Right ventricle myocardium inferior (tissue), 1 donor: Measurements from ENCODE around the gene CFP. TPM values are rescaled to one million over a fixed set of nuclear protein-coding genes. Genes with fewer than 3 reads are reported as not detected.
A peak's percentile ranks its signal among the peaks of the same experiment; 100 is the strongest.
"Not testable (repeated sequence)": the region's sequence is repeated elsewhere in the genome, so short reads cannot be mapped to it uniquely, and the experiment has no call there.

Experiments
- ATAC-seq: fragments of 200-7000 bp; cut with Tn5 transposase; one replicate; pipeline ENCODE4 v1.9.1; 2020; ENCODE audit warnings: mild to moderate bottlenecking, moderate library complexity
- DNase-seq: peaks from one replicate; pipeline ENCODE4 v3.0.0; 2021; ENCODE audit errors: missing footprints
- intact Hi-C: fragments of 100-400 bp; cut with DNase I; formaldehyde crosslinking; loops from one replicate; pipeline ENCODE4 v1.11.0; 2022
- total RNA-seq: library from RNA; stranded (reverse); fragmentation: NEBNext Ultra II Directional; extraction: Animal tissue kit (Norgen Biotek cat#: 25700); gene quantifications from one replicate; pipeline ENCODE4 v1.2.1, GENCODE V29; 2021
- donor health status: DM: no; HTN: yes; CAD: no; lungs with severe emphysema.

Gene CFP
- total RNA-seq, 1 donor from 2014 or later = 3.7 TPM

DNA sequence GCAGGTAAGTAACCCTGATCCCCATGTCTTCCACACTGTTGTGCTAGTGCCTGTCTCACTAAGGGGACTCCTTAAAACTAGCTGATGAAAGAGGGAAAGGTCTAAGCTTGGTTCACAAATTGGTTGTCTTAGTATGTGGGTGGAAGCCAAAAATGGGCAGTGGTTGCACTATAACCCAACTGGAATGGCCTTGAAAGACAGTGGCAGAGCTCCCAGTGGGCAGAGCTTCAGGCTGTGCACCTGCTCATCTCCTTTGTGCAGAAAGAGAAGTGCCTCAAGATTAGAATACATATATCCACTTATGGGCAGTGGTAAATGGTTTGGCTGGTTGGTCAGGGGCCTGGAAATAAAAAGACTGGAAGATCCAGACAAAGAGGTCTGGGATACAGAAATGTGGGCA is 17.3 kb downstream of the CFP start:
- intact Hi-C loops = no loop called here
- ATAC-seq (no peak), DNase-seq (no peak)

DNA sequence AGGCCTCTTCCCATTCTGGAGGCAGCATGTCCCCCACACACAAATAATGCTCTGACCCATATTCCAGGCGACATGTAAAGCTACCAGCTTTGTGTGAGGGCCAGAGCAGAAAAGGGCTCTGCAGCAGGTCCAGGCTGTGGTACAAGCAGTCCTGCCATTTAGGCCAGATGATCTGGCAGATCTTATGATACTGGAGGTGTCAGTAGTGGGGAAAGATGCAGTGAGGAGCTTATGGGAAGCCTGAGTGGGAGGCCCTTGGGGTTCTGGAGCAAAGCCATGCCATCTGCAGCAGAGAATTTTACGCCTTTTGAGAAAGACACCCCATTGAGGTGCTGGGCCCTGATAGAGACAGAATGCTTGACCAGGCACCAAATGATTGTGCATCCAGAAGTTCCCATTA is 17.8 kb downstream of the CFP start:
- intact Hi-C loops = no loop called here
- no peak for DNase-seq
- no peak for ATAC-seq

DNA sequence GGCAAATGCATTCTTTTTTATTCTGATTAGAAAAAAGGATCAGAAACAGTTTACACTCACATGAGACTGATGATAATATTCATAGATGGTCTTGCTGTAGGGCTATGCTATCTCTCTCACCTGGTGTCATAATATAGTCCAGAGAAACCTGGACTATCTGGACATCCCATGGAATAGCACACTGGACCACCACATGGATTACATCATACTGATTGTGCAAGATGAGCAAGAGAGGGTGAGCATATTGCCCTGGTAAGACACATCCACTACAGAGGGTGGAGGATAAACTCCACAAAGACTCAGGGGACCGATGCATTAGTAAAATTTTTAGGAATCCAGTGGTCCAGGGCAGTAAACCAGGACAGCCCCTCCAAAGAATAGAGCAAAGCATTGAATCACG is 18.2 kb downstream of the CFP start:
- DNase-seq (no peak), ATAC-seq (no peak)
- intact Hi-C loops = no loop called here

DNA sequence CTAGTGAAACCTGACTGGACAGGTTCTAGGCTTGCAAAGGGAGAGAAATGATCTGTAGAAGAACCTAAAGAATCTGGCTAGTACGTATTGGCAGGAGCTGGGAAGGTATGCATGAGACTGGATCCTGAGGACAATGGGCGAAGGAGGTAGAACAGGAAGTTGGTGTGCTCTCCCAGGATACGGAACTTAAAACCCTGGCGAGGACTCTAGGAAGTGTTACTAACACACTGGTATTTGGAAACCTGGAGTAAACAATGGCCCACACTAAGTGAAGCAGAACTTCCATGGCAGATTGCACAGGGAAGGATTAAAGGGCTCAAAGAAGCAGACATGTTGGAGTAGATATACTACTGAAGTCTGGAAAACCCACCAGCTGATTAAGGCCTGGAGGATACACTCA is 19.2 kb downstream of the CFP start:
- no peak for ATAC-seq
- intact Hi-C loops = no loop called here
- no peak for DNase-seq

DNA sequence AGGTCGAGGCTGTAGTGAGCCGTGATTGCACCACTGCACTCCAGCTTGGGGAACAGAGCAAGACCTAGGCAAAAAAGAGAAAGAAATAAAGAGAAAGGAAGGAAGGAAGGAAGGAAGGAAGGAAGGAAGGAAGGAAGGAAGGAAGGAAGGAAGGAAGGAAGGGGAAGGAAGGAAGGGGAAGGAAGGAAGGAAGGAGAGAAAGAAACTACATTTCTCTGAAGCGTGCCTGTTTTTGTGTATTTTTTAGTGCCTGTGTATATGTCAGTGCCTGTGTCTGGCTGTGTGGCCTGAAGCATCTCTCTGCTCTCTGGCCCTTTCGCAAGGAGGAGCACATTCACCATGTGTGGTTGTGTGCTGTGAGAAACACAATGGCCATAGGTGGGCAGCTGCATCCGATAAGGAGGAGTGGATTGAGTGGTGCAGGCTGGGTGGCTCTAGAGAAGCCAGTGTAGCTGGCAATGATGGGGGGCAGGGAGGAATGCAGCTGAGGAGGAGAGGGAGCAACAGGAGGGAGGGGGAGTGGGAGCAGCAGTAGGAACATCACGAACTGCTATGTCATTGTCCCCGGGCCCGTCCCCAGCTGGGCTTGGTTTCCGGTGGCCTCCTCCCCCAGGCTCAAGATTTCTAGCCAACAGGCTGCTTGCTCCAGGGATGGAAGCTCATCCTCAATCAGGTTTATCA is 21.5 kb downstream of the CFP start:
- ATAC-seq = no peak
- intact Hi-C loops = no loop called here
- no peak for DNase-seq

DNA sequence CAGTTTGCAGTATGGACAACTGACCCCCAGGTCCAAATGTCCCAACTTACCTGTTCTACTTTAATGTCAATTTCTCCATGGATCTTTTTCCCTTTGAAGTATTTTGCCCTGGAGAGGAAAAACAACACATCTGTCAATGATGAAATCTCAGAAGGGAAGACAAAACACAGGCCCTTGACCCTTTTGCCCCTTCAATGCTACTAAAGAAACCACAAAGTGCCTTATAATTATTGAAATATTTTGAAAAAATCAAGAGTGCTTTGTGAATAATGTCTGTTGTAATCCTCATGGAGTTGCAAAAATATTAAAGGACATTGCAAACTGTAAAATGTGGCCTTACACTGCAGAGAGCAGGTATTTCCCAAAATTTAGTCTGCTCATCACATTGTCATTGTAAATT is 22.6 kb downstream of the CFP start:
- ATAC-seq (no peak), DNase-seq (no peak)
- intact Hi-C loops = no loop called here

DNA sequence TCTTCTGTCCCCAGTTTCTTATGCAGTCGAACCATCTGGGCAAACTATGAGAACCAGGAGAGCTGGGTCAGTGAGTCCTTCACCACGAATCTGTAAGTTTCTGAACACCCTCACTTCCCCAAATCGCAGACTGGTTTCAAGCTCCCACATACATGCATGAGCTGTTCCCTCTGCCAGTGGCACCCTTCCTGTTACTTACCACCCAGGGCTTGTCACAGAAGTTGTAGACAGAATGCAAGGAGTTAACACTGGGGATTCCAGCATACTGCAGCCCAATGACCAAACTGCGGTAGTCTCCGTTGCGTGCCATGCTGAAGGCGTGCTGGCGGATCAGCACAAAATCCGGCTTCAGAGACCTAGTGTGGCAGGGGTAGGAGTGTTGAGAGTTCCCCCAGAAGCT is 24.7 kb downstream of the CFP start:
- ATAC-seq = no peak
- no peak for DNase-seq
- intact Hi-C loops = no loop called here

DNA sequence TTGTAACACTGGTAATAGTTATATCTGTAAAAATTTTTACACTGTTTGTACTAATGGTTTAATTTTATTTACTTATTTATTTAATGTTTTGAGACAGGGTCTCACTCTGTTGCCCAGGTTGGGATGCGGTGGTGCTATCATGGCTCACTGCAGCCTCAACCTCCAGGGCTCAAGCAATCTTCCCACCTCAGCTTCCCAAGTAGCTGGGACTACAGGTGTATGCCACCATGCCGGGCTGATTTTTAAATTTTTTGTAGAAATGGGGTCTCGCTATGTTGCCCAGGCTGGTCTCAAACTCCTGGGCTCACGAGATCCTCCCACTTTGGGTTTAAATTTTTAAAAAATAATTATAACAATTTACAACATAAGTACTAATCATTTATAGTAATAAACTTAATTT is 26.6 kb downstream of the CFP start:
- intact Hi-C loops, ATAC-seq, DNase-seq: not testable (repeated sequence)

DNA sequence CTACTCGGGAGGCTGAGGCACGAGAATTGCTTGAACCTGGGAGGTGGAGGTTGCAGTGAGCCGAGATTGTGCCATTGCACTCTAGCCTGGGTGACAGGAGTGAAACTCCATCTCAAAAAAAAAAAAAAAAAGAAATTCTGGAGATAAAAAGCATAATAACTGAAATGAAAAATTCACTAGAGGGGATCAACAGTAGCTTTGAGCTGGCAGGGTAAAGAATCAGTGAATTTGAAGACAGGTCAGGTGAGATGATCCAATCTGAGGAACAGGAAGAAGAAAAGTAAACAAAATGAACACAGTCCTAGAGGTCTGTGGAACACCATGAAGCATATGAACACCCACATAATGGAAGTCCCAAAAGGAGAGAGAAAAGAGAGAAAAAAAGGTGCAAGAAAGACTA is 32.5 kb downstream of the CFP start:
- no peak for DNase-seq
- no peak for ATAC-seq
- intact Hi-C loops = no loop called here

DNA sequence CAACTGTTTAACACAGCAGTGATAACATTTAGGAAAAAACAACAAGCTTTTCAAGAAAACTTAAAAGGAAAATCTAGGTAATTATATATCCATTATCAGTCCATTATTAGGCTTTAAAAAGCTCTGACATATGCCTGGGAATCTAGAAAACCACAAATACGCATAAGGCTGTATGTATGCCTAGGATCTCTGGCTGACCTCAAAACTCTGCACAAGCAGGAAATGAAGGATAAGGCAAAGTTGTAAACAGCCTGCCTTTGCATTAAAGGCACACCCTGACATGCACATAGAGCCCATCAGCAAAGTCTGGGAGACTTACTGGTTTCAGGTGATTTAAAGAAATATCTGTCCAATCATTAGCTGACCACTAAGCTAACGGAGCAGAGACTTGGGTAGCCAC is 33.5 kb downstream of the CFP start:
- intact Hi-C loops = no loop called here
- ATAC-seq (no peak), DNase-seq (no peak)

DNA sequence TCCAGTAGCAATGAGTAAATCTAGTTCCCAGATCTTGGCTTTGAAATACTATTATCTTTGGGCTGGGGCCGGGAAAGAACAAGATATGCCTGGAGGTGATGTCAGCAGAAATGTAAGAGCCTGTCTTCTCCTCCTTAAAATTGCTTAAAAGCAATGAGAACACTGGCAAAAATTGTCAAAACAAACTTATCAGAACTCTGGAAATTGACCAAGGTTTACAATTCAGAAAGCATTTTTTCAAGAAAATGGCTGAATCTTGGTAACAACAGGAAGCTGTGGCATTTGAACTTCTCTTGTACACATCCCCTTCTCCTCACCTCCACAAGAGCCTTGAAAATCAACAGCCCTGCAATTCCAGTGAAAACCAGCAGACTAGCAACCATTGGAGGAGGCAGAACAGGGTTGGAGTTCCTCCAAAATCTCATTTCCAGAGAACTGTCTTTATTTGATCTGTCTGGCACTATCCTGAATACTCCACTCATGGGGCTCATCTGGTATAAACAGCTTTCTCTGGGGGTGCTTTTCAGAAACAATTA is 33.9 kb downstream of the CFP start:
- DNase-seq = no peak
- intact Hi-C loops = no loop called here
- ATAC-seq = peak; percentile 70

DNA sequence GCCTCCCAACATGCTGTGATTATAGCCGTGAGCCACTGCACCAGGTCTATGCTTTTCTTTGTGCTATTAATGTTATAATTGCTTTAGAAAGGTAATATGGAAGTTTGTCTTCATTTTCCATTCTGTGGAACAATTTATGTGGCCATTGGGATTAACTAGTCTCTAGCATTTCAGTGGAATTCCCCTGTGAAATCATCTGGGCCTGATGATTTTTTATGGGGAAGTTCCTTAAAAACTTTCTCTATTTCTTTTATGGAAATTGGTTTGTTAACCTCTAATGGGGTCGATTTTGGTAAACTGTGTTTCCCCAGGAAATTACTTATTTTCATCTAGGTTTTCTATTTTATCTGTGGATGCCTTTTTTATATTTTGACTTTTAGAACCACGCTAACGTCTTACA is 36.2 kb downstream of the CFP start:
- intact Hi-C loops = no loop called here
- no peak for DNase-seq
- ATAC-seq = no peak

DNA sequence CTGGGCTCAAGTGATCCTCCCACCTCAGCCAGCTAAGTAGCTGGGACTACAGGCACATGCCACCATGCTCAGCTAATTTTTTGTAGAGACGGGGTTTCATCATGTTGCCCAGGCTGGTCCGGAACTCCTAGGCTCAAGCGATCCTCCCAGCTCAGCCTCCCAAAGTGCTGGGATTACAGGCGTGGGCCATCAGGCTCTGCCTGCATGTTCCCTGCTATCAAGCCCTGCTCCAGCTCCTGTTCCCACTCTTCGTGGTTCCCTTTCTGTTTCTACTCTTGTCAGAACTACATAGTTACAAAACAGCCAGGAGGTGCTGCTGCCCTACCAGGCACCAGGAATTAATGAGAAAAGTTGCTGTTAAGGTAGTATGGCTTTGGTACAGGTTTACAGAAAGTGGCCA is 38.7 kb downstream of the CFP start:
- intact Hi-C loops = no loop called here
- ATAC-seq (no peak), DNase-seq (no peak)

DNA sequence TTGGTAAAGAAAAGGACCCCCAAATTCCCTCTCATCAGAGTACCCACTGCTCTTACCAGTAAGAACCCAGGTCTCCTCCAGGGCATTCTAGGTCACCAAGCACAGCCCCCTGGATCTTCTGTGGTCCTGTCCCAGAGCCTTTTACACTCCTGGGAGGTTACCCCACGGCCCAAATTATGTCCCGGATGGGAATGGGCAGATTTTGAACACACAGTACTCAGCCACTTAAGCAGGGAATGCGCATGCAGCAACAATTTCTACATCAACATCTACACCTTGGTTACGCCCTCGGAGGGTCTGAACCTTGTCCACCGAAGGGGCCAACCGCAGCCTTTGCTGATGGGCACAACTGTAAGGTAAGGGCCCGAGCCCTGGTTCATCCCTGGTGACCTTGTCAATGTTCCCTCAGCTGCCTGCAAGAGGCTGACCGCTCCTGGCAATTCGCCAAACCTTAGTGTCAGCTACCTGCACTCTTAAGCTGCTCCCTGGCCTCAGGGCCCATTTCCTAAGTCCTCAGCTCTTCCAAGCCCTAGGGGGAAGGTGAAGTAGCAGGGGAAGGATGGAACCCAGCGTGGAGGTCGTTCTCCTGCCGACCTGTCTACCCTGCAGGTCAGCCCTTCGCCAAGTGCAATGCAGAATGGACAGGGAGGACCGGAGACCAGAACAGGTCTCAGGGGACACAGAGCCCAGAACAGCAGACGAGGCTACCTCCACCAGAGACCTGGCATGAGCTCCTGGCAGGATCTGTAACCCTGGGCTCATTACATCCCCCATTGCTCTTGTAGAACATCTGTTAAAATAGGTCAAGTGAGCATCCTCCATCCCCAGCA is 41.6 kb downstream of the CFP start:
- DNase-seq = no peak
- intact Hi-C loops = no loop called here
- ATAC-seq = no peak

DNA sequence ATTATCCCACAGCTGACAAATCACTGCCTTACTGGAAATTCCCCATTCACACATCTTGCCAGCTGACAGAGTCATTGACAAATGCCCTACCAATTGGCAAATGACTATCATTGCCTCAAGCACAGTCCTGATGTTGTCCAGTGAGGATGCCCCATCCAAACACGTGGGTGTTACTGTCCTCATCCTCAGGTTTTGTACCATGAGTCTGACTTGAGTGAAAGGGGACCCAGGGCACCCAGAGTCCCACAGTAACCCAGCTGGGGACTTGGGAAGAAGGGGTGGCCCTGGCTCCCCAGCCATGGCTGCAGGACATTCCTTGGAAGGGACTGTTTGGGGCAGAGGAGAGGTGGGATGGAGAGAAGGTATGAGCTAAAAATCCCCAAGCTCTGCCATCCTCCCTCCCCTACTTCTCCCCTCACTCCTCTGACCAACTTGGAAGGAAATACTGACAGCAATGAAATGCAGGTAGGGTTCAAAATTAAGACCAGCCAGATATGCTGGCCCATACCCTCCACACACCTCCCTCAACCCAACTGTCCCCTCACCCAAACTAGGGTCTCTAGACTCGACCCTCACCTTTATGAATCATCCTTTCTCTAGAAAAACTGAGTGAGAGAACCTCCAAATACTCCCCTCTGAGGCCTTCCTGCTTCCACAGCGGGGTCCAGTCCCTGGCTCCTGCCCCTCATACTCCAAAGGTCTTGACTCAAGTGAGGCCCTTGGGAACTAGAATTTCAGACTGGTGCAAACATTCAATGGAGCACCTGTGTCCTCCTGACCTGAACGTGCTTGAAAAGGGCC is 42.4 kb downstream of the CFP start:
- no peak for DNase-seq
- intact Hi-C loops = no loop called here
- ATAC-seq = no peak

DNA sequence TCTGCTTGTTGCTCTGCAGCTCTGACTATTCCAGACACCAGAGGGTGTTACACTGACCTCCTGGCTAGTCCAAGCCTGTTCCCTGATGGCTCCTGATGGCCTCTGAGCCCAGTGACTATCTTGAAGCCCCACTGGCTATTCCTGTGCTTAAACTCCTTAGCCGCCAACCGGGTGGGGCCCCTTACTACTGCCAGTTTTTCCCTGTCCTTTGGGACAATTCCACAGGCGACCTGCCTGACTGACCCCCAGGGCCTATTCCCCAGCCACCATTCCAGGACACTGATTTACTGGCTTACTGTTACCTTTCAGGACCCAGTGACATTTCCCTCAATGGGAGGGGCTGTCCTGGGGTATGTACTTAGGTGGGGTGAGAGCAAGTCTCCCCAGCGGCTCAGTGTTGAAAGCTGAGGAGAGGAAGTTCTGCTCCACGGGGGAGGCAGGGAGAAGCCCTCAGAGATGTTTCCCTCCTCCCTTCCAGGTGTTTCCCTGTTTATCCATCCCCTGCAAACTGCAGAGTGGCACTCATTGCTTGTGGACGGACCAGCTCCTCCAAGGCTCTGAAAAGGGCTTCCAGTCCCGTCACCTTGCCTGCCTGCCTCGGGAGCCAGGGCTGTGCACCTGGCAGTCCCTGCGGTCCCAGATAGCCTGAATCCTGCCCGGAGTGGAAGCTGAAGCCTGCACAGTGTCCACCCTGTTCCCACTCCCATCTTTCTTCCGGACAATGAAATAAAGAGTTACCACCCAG is 43.5 kb downstream of the CFP start:
- no peak for ATAC-seq
- intact Hi-C loops = no loop called here
- DNase-seq = no peak

DNA sequence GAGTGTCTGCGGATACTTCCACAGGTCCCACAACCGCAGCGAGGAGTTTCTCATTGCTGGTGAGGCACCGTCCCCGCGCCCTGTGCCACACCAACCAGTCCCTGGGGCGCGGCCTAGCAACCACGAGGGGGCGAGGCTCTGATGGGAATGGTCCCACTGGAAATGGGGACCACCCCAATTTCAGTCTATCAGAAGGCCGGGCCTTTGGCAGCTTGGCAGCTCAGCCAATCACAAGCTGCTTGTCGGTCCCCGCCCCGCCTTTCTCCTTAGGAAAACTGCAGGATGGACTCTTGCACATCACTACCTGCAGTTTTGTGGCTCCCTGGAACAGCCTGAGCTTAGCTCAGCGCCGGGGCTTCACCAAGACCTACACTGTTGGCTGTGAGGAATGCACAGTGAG is 44.5 kb downstream of the CFP start:
- intact Hi-C loops = no loop called here
- DNase-seq (no peak), ATAC-seq (no peak)

DNA sequence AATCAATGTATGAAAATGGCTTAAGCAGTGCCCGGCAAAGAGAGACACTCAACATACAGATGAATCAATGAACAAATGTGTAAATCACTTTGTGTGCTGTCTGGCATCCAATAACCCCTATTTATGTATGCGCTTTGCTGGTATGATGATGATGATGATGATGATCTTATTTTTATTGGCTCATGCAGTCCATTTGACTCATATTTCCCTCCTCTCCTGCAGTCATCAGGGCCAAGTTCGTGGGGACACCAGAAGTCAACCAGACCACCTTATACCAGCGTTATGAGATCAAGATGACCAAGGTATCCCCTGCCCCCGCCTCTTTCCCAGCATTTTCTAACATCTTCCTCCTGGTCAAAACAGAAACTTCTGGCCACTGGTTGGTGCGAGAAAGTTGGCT is 45.0 kb downstream of the CFP start:
- intact Hi-C loops = no loop called here
- DNase-seq (no peak), ATAC-seq (no peak)

DNA sequence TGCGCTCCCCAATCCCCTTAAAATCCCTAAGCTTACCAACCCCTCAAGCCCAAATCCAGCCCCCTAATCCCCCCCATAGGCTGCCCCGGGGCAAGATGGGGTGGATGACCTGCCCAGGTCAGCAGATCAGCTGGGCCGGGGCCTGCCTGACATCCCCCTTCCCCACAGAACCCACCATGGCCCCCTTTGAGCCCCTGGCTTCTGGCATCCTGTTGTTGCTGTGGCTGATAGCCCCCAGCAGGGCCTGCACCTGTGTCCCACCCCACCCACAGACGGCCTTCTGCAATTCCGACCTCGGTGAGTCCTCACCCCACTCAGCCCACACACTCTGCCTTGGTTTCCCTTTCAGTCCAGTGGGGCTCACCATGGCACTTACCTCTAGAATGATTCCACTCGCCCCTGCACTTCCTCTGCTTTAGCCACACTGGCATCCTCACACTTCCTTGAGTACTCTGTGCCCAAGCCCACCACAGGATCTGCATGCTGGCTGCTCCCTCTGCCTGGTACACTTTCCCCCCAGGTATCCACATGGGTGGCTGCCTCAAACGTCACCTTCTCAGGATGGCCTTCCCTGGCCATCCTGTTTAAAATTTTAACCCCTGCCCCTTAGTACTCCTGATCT is 46.4 kb downstream of the CFP start:
- intact Hi-C loops = no loop called here

More for the DNA sequence above, 46.4 kb downstream of the CFP start:
- DNase-seq (no peak), ATAC-seq (no peak)
